ENCODE data around the gene MAP2K6. TPM values are rescaled to one million over a fixed set of nuclear protein-coding genes. Genes with fewer than 3 reads are reported as not detected.

The MAP2K6 gene
- total RNA-seq, 1 experiment from 2014 or later: 106 TPM

DNA sequence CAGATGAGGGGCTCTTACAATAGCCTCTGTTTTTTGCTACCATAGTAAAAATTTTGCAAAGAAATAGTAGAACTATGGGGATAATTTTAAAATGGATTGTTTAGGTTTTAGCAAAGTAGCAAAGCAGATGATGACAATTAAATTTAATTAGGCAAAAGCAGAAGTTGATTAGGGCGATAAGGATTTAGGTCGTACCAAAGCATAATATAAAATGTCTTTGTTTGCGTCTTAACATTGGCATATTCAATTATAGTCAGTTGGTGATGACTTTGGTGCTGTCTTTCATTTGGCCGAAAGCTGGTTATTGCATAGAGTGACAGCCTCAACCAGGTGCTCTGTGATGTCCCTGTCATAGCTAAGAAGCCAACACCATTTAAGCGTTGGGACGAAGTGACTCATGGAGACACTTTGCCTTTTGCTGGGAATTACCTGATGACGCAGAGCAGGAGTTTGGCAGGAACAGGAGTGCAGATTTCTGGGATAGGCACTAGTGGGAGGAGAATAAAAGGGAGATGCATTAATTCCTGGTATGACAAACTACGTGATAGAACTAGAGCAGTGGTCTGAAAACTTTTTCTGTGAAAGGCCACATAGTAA, 38.3 kb downstream of the MAP2K6 start:
- H3K27ac ChIP-seq (ENCODE audit: low read length): no peak overlapping the region
- H3K79me2 ChIP-seq (ENCODE audit: low read length): no peaks in the 10 kb centered on the region
- H4K20me1 ChIP-seq (ENCODE audit: insufficient read depth, low read depth, low read length): peaks cover 5% of the 10 kb centered on the region; the same call in 1 of the 2 replicates
- H3K9me2 ChIP-seq (replicated peaks; ENCODE audit: insufficient read depth, low read length): no peaks in the 10 kb centered on the region
- no peak overlapping the region for H2AFZ ChIP-seq (ENCODE audit: low read length)
- no peaks in the 10 kb centered on the region for H3K27me3 ChIP-seq (ENCODE audit: low read length)
- H3K9ac ChIP-seq (ENCODE audit: low read length): no peak overlapping the region
- peaks cover 13% of the 10 kb centered on the region for H3K4me1 ChIP-seq (ENCODE audit: low read length)
- H3K4me3 ChIP-seq (ENCODE audit: low read length): no peak overlapping the region
- no peaks in the 10 kb centered on the region for H3K36me3 ChIP-seq (ENCODE audit: insufficient read depth, low read length)
- no peaks in the 10 kb centered on the region for H3K9me3 ChIP-seq (ENCODE audit: low read length)
- no peak for DNase-seq
- no peak overlapping the region for H3K4me2 ChIP-seq (ENCODE audit: low read depth, low read length, poor library complexity, severe bottlenecking)

DNA sequence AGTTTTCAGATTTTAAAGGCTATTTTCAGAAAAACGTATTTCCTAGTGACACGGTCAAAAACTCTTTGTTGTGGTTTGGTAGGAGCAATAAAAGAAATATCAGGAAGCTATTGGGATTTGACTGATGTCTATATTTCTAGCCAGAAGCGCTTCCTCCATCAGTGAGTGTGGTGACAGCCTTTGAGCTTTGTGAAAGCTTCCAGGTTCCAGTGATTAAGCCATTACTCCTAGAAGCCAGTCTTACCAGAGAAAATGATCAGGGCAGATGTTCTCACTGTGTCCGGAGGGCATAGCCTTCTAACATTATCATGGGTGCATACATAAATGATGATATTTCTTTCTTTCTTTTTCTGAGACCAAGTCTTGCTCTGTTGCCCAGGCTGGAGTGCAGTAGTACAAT, 39.6 kb downstream of the MAP2K6 start:
- DNase-seq: no peak
- Histone ChIP-seq H3K9me2 (replicated peaks; ENCODE audit: insufficient read depth, low read length) (no peaks in the 10 kb centered on the region), H3K79me2 (ENCODE audit: low read length) (no peaks in the 10 kb centered on the region), H3K9ac (ENCODE audit: low read length) (no peak overlapping the region), H3K4me3 (ENCODE audit: low read length) (no peak overlapping the region), H3K36me3 (ENCODE audit: insufficient read depth, low read length) (no peaks in the 10 kb centered on the region), H3K4me2 (ENCODE audit: low read depth, low read length, poor library complexity, severe bottlenecking) (no peak overlapping the region), H3K4me1 (ENCODE audit: low read length) (peaks cover 13% of the 10 kb centered on the region), H3K9me3 (ENCODE audit: low read length) (no peaks in the 10 kb centered on the region), H4K20me1 (ENCODE audit: insufficient read depth, low read depth, low read length) (peaks cover 5% of the 10 kb centered on the region; the same call in 1 of the 2 replicates), H3K27ac (ENCODE audit: low read length) (no peak overlapping the region), H2AFZ (ENCODE audit: low read length) (no peak overlapping the region), H3K27me3 (ENCODE audit: low read length) (no peaks in the 10 kb centered on the region)

DNA sequence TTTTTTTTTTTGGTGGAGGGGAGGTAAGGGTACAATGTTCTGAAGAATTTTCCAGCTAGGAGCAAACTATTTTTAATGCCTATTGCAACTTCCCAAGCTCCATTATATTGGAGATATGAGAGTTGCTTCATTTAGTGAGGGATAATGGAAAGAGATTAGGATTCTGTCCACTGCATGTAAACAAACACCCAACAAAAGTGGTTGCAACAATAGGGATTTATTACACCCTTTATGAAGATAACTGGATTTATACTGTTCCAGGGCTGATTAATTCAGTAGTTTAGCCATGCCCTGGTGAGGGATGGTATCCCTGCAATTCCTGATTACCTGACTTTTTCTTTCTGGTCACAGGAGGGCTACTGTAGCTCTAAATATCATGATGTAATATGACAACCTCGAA, 40.5 kb downstream of the MAP2K6 start:
- DNase-seq: no peak
- H3K79me2 ChIP-seq (ENCODE audit: low read length): no peaks in the 10 kb centered on the region
- H3K27ac ChIP-seq (ENCODE audit: low read length): no peak overlapping the region
- no peaks in the 10 kb centered on the region for H3K9me3 ChIP-seq (ENCODE audit: low read length)
- H4K20me1 ChIP-seq (ENCODE audit: insufficient read depth, low read depth, low read length): peaks cover 5% of the 10 kb centered on the region; the same call in 1 of the 2 replicates
- no peak overlapping the region for H3K4me2 ChIP-seq (ENCODE audit: low read depth, low read length, poor library complexity, severe bottlenecking)
- no peak overlapping the region for H2AFZ ChIP-seq (ENCODE audit: low read length)
- H3K36me3 ChIP-seq (ENCODE audit: insufficient read depth, low read length): no peaks in the 10 kb centered on the region
- no peaks in the 10 kb centered on the region for H3K9me2 ChIP-seq (replicated peaks; ENCODE audit: insufficient read depth, low read length)
- no peaks in the 10 kb centered on the region for H3K27me3 ChIP-seq (ENCODE audit: low read length)
- peaks cover 13% of the 10 kb centered on the region for H3K4me1 ChIP-seq (ENCODE audit: low read length)
- no peak overlapping the region for H3K4me3 ChIP-seq (ENCODE audit: low read length)
- H3K9ac ChIP-seq (ENCODE audit: low read length): no peak overlapping the region

DNA sequence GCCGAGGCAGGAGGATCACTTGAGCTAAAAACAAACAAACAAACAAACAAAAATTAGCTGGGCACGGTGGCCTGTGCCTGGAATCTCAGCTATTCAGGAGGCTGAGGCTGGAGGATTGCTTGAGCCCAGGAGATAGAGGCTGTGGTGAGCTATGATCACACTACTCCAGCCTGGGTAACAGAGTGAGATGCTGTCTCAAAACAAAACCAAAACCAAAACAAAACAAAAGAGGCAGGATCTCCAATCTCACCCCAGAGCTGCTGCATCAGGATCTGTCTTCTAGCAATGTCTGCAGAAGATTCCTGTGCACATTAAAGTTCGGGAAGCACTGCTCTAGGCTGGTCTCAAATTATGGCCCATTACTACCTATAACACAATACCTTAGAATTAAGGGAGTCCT, 43.1 kb downstream of the MAP2K6 start:
- no peak for DNase-seq
- 0 out of 2 replicates have a peak, but pooled peaks cover 3% of the 10 kb centered on the region for H4K20me1 ChIP-seq (ENCODE audit: insufficient read depth, low read depth, low read length)
- no peak overlapping the region for H3K27ac ChIP-seq (ENCODE audit: low read length)
- H3K4me3 ChIP-seq (ENCODE audit: low read length): no peak overlapping the region
- H3K9me3 ChIP-seq (ENCODE audit: low read length): no peaks in the 10 kb centered on the region
- no peaks in the 10 kb centered on the region for H3K4me1 ChIP-seq (ENCODE audit: low read length)
- H3K4me2 ChIP-seq (ENCODE audit: low read depth, low read length, poor library complexity, severe bottlenecking): no peak overlapping the region
- H3K79me2 ChIP-seq (ENCODE audit: low read length): no peaks in the 10 kb centered on the region
- no peak overlapping the region for H3K9ac ChIP-seq (ENCODE audit: low read length)
- no peaks in the 10 kb centered on the region for H3K36me3 ChIP-seq (ENCODE audit: insufficient read depth, low read length)
- H3K27me3 ChIP-seq (ENCODE audit: low read length): no peaks in the 10 kb centered on the region
- no peaks in the 10 kb centered on the region for H3K9me2 ChIP-seq (replicated peaks; ENCODE audit: insufficient read depth, low read length)
- H2AFZ ChIP-seq (ENCODE audit: low read length): no peak overlapping the region

DNA sequence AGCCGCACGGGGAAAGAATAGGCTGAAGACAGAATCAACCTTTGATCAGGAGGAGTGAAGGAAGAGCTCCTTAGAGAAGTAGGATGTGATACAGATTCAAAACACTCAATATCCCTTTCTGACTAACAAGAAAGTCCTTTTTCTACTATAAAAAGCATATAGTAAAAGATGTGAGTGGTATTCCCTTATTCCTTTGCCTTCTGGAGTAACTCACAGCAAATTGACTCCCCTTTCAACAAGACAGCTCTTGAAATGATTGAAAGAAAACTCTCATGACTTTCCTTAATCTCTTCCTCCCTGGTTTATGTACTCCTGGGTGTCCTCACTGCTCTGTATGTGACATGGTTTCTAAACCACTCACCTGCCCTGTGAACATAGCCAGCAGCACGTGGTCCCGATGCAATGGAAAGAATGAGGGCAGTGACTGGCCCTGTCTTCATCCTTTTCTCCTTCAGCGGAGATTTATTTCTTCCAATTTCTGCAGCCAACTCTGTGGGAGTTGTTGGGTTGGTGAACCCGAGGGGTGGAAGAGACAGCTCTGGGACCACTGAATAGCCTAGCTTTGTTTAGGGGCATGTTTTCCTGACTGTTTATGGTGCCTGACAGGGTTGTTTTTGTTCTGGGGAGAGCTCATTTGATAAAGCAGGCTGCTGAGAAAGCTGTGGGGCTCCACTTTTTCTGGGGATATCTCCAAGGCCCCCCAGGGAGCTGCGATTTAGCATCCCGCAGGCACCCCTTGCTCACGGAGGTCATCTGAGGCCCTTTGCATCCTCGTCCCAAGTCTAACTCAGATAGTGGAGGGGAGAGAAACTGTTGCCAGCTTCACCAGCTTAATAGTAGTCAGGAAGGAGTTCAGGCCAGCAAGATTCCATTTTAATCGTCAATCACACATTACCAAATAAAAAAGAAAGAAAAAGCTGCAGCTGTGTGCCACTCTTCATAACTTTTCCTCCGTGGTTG, 46.7 kb downstream of the MAP2K6 start:
- Histone ChIP-seq H3K27ac (ENCODE audit: low read length) (no peak overlapping the region), H3K9me3 (ENCODE audit: low read length) (no peaks in the 10 kb centered on the region), H3K36me3 (ENCODE audit: insufficient read depth, low read length) (no peaks in the 10 kb centered on the region), H3K4me3 (ENCODE audit: low read length) (no peak overlapping the region), H3K9me2 (replicated peaks; ENCODE audit: insufficient read depth, low read length) (no peaks in the 10 kb centered on the region), H3K27me3 (ENCODE audit: low read length) (no peaks in the 10 kb centered on the region), H3K4me1 (ENCODE audit: low read length) (no peaks in the 10 kb centered on the region), H4K20me1 (ENCODE audit: insufficient read depth, low read depth, low read length) (0 out of 2 replicates have a peak, but pooled peaks cover 3% of the 10 kb centered on the region), H3K79me2 (ENCODE audit: low read length) (no peaks in the 10 kb centered on the region), H3K4me2 (ENCODE audit: low read depth, low read length, poor library complexity, severe bottlenecking) (no peak overlapping the region), H3K9ac (ENCODE audit: low read length) (no peak overlapping the region), H2AFZ (ENCODE audit: low read length) (no peak overlapping the region)
- no peak for DNase-seq

DNA sequence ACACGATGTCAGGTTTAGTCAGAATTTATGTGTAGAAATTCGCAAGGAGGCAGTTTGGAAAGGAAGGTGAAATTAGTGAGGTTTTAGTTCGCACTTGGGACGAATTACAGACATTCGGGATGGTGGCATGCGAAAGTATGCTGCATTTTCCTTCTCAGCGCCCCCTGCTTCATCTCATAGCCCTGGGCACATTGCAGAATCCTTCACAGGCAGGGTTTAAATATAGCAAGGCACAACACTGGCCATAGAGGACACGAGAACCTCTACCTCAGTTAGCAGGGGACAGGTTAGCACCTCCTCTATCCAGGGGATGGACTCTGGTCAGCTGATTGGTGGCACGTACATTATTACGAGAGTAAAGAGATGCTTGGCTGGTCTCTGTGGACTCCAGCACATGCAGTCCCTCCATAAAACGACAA, 47.5 kb downstream of the MAP2K6 start:
- Histone ChIP-seq H3K27ac (ENCODE audit: low read length) (no peak overlapping the region), H2AFZ (ENCODE audit: low read length) (no peak overlapping the region), H3K4me3 (ENCODE audit: low read length) (no peak overlapping the region), H3K9me2 (replicated peaks; ENCODE audit: insufficient read depth, low read length) (no peaks in the 10 kb centered on the region), H3K4me2 (ENCODE audit: low read depth, low read length, poor library complexity, severe bottlenecking) (no peak overlapping the region), H3K9ac (ENCODE audit: low read length) (no peak overlapping the region), H3K36me3 (ENCODE audit: insufficient read depth, low read length) (no peaks in the 10 kb centered on the region), H4K20me1 (ENCODE audit: insufficient read depth, low read depth, low read length) (0 out of 2 replicates have a peak, but pooled peaks cover 3% of the 10 kb centered on the region), H3K4me1 (ENCODE audit: low read length) (no peaks in the 10 kb centered on the region), H3K27me3 (ENCODE audit: low read length) (no peaks in the 10 kb centered on the region), H3K9me3 (ENCODE audit: low read length) (no peaks in the 10 kb centered on the region), H3K79me2 (ENCODE audit: low read length) (no peaks in the 10 kb centered on the region)
- no peak for DNase-seq

DNA sequence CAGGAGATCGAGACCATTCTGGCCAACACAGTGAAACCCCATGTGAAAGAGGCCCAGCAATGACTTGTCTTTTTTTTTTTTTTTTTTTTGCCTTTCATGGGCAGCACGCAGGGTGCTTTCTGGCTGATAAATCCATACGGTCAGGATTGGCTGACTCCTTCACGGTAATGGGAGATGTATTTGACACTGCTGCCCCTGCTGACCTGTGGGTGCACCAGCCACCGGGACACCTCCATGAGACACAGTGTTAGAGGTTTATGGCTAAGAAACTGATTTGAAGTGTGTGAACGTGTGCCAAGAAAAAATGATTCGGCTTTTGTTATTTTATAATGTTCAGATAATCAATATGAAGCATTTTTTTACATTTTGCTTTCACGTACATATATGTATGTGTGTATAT, 48.4 kb downstream of the MAP2K6 start:
- no peak overlapping the region for H3K4me3 ChIP-seq (ENCODE audit: low read length)
- no peaks in the 10 kb centered on the region for H3K4me1 ChIP-seq (ENCODE audit: low read length)
- no peaks in the 10 kb centered on the region for H3K36me3 ChIP-seq (ENCODE audit: insufficient read depth, low read length)
- H3K9ac ChIP-seq (ENCODE audit: low read length): no peak overlapping the region
- no peaks in the 10 kb centered on the region for H3K27me3 ChIP-seq (ENCODE audit: low read length)
- H3K27ac ChIP-seq (ENCODE audit: low read length): no peak overlapping the region
- no peak overlapping the region for H3K4me2 ChIP-seq (ENCODE audit: low read depth, low read length, poor library complexity, severe bottlenecking)
- no peak for DNase-seq
- H4K20me1 ChIP-seq (ENCODE audit: insufficient read depth, low read depth, low read length): 0 out of 2 replicates have a peak, but pooled peaks cover 3% of the 10 kb centered on the region
- no peaks in the 10 kb centered on the region for H3K9me3 ChIP-seq (ENCODE audit: low read length)
- no peaks in the 10 kb centered on the region for H3K9me2 ChIP-seq (replicated peaks; ENCODE audit: insufficient read depth, low read length)
- no peaks in the 10 kb centered on the region for H3K79me2 ChIP-seq (ENCODE audit: low read length)
- no peak overlapping the region for H2AFZ ChIP-seq (ENCODE audit: low read length)

DNA sequence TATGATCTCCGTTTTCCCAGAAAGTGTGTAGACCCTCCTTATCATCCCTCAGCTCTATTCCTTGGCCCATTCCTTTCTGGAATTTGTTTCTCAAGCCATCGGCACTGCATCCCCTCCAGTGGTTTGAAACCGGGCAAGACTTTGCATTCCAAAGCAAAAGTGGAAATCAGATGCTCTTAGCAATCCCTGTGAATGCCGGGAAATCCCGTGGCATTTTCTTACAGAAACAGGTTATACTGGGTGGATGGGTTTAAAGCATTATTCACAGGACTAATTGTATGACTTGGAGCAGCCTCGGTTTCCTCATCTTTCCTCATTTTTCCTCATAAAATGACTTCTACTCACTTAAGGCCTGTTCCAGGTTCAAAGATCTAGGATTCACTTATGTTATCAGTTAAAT, 52.0 kb downstream of the MAP2K6 start:
- Histone ChIP-seq H3K4me2 (ENCODE audit: low read depth, low read length, poor library complexity, severe bottlenecking) (no peak overlapping the region), H3K9me2 (replicated peaks; ENCODE audit: insufficient read depth, low read length) (no peaks in the 10 kb centered on the region)
- DNase-seq: no peak

More for the DNA sequence above, 52.0 kb downstream of the MAP2K6 start:
- H3K79me2 ChIP-seq (ENCODE audit: low read length): no peaks in the 10 kb centered on the region
- no peak overlapping the region for H3K4me3 ChIP-seq (ENCODE audit: low read length)
- no peak overlapping the region for H2AFZ ChIP-seq (ENCODE audit: low read length)
- no peak overlapping the region for H3K9ac ChIP-seq (ENCODE audit: low read length)
- no peak overlapping the region for H3K27ac ChIP-seq (ENCODE audit: low read length)
- H3K4me1 ChIP-seq (ENCODE audit: low read length): no peaks in the 10 kb centered on the region
- H3K9me3 ChIP-seq (ENCODE audit: low read length): no peaks in the 10 kb centered on the region
- no peaks in the 10 kb centered on the region for H3K36me3 ChIP-seq (ENCODE audit: insufficient read depth, low read length)
- H4K20me1 ChIP-seq (ENCODE audit: insufficient read depth, low read depth, low read length): no peaks in the 10 kb centered on the region
- no peaks in the 10 kb centered on the region for H3K27me3 ChIP-seq (ENCODE audit: low read length)
